Natural killer cell (primary cell): Measurements from ENCODE around the gene CCDC97. TPM values are rescaled to one million over a fixed set of nuclear protein-coding genes. Genes with fewer than 3 reads are reported as not detected.

Experiments
- ATAC-seq, 3 donors: fragments of 150-1000 bp in 2 of 3; fragments of 200-7000 bp in 1 of 3; cut with Tn5 transposase; 1 replicate in 1 of 3; 2 replicates in 2 of 3; pipeline ENCODE4 v1.10.0; 2021; ENCODE audit warnings: mild to moderate bottlenecking in 2 of 3, moderate library complexity in 2 of 3
- DNase-seq, 2 donors: peaks; one replicate each; pipeline versions ENCODE4 v3.0.0 to v3.0.0-alpha.2; 2013 to 2021; ENCODE audit warnings: mixed read lengths in 1 of 2
- H3K27ac ChIP-seq: one replicate; pipeline ENCODE4 v1.5.1; 2013; ENCODE audit warnings: mild to moderate bottlenecking, low read length
- H3K27me3 ChIP-seq: one replicate; pipeline ENCODE4 v1.6.1; 2013; ENCODE audit warnings: low read length; ENCODE audit not compliant: control insufficient read depth, insufficient read depth
- H3K36me3 ChIP-seq: one replicate; pipeline ENCODE4 v1.6.1; 2013; ENCODE audit warnings: low read length; ENCODE audit not compliant: control insufficient read depth, insufficient read depth
- H3K4me1 ChIP-seq: one replicate; pipeline ENCODE4 v1.6.1; 2013; ENCODE audit warnings: low read length; ENCODE audit not compliant: control insufficient read depth, insufficient read depth
- H3K4me3 ChIP-seq: one replicate; pipeline ENCODE4 v1.5.1; 2013; ENCODE audit warnings: low read length
- H3K9me3 ChIP-seq: one replicate; pipeline ENCODE4 v1.6.1; 2013; ENCODE audit warnings: low read length; ENCODE audit not compliant: control insufficient read depth, insufficient read depth
- H3K27ac Mint-ChIP-seq, 2 donors: one replicate each; pipeline ENCODE4 v1.8.0; 2022; ENCODE audit warnings: mild to moderate bottlenecking in 2 of 2, mixed read lengths in 2 of 2, moderate library complexity in 1 of 2
- H3K27me3 Mint-ChIP-seq, 2 donors: one replicate each; pipeline ENCODE4 v1.8.0; 2022; ENCODE audit warnings: low read depth in 2 of 2, mixed read lengths in 2 of 2
- H3K36me3 Mint-ChIP-seq: one replicate; pipeline ENCODE4 v1.8.0; 2022; ENCODE audit warnings: mixed read lengths
- H3K4me1 Mint-ChIP-seq, 2 donors: one replicate each; pipeline ENCODE4 v1.8.0; 2022; ENCODE audit warnings: mixed read lengths in 2 of 2
- H3K4me3 Mint-ChIP-seq: one replicate; pipeline ENCODE4 v1.8.0; 2022; ENCODE audit warnings: mild to moderate bottlenecking, moderate library complexity, mixed read lengths
- H3K9me3 Mint-ChIP-seq, 2 donors: one replicate each; pipeline ENCODE4 v1.8.0; 2022; ENCODE audit warnings: mixed read lengths in 2 of 2
- CTCF ChIP-seq: fragments of 200-600 bp; IDR thresholded peaks from one replicate; pipeline ENCODE4 v1.8.0; 2022; ENCODE audit warnings: antibody characterized with exemption
- WGBS: methylation state at CpG from one replicate; pipeline ENCODE4 v1.1.7; 2013; ENCODE audit warnings: missing lambda C conversion rate; ENCODE audit not compliant: insufficient coverage; 5-methylcytosine and 5-hydroxymethylcytosine counted together
- intact Hi-C: fragments of 100-400 bp; cut with micrococcal nuclease; formaldehyde crosslinking; loops from one replicate; pipeline ENCODE4 v1.14.2; 2022
- total RNA-seq, 4 donors: library from RNA; stranded (reverse); fragments of 120-200 nt in 1 of 4; gene quantifications; one replicate each; pipeline versions ENCODE4 v1.2.3 to v1.2.4, GENCODE V29; 2013 to 2022

The CCDC97 gene
- total RNA-seq, 3 donors from 2014 or later (not counting 1 experiment from before 2014, with no cell fraction given): 41.1 to 44.3 (median 44.0) TPM

GRCh38 chr19:41321600-41322270 lies 11.8 kb downstream of the CCDC97 start:
- peaks cover 63% of the 10 kb centered on the region for H3K4me1 ChIP-seq
- Mint-ChIP-seq H3K27ac (peak overlapping the region; percentile 94 to 97), H3K4me1 (peaks cover 53 to 76% of the 10 kb centered on the region in 2 donors), H3K27me3 (no peaks in the 10 kb centered on the region), H3K4me3 (peak overlapping the region; percentile 37), H3K9me3 (no peaks in the 10 kb centered on the region), H3K36me3 (no peaks in the 10 kb centered on the region)
- H3K4me3 ChIP-seq: no peak overlapping the region
- DNase-seq (peak in 1 of 2 donors; percentile 47), ATAC-seq (no peak)
- peak overlapping the region; percentile 59 for H3K27ac ChIP-seq
- TF ChIP-seq CTCF: no peak
- H3K27me3 ChIP-seq: no peaks in the 10 kb centered on the region
- 64% methylated on average over 10 of the region's 10 CpGs for WGBS
- intact Hi-C loops: no loop called here
- H3K36me3 ChIP-seq: peaks cover 64% of the 10 kb centered on the region
- H3K9me3 ChIP-seq: no peaks in the 10 kb centered on the region

- Histone ChIP-seq H3K9me3 (no peaks in the 10 kb centered on the region), H3K4me3 (no peak overlapping the region), H3K27ac (peak overlapping the region; percentile 91), H3K4me1 (peaks cover 70% of the 10 kb centered on the region), H3K36me3 (peaks cover 58% of the 10 kb centered on the region), H3K27me3 (no peaks in the 10 kb centered on the region)
- whole genome bisulfite sequencing: 95% methylated on average over 10 of the region's 11 CpGs
- DNase-seq (peak in 1 of 2 donors; percentile 29), ATAC-seq (no peak)
- Mint-ChIP-seq H3K27me3 (no peaks in the 10 kb centered on the region), H3K9me3 (no peaks in the 10 kb centered on the region), H3K27ac (peak overlapping the region; percentile 94 to 97), H3K4me3 (peak overlapping the region; percentile 37), H3K36me3 (no peaks in the 10 kb centered on the region), H3K4me1 (peaks cover 53 to 76% of the 10 kb centered on the region in 2 donors)
- TF ChIP-seq CTCF: no peak
- intact Hi-C loops: no loop called here
Observed at GRCh38 chr19:41322451-41322850, 12.5 kb downstream of the CCDC97 start.

GRCh38 chr19:41323023-41323422 lies 13.1 kb downstream of the CCDC97 start:
- peaks cover 53 to 74% of the 10 kb centered on the region in 2 donors for H3K4me1 Mint-ChIP-seq
- peaks cover 76% of the 10 kb centered on the region for H3K4me1 ChIP-seq

More at GRCh38 chr19:41323023-41323422, 13.1 kb downstream of the CCDC97 start:
- no peaks in the 10 kb centered on the region for H3K27me3 Mint-ChIP-seq
- peak overlapping the region; percentile 26 for H3K4me3 Mint-ChIP-seq
- H3K27ac Mint-ChIP-seq: peak overlapping the region; percentile 94 to 97
- Histone ChIP-seq H3K27me3 (no peaks in the 10 kb centered on the region), H3K36me3 (peaks cover 53% of the 10 kb centered on the region), H3K4me3 (no peak overlapping the region), H3K9me3 (no peaks in the 10 kb centered on the region), H3K27ac (peak overlapping the region; percentile 91)
- intact Hi-C loops: no loop called here
- DNase-seq (peak in 1 of 2 donors; percentile 30), ATAC-seq (no peak)
- H3K9me3 Mint-ChIP-seq: no peaks in the 10 kb centered on the region
- no peaks in the 10 kb centered on the region for H3K36me3 Mint-ChIP-seq
- 68% methylated on average over 7 of the region's 7 CpGs for whole genome bisulfite sequencing
- TF ChIP-seq CTCF: no peak
